ENCODE measurements around the gene MNAT1.
A peak's percentile ranks its signal among the peaks of the same experiment; 100 is the strongest.
"Not testable (repeated sequence)": the region's sequence is repeated elsewhere in the genome, so short reads cannot be mapped to it uniquely, and the experiment has no call there.

Gene MNAT1

DNA sequence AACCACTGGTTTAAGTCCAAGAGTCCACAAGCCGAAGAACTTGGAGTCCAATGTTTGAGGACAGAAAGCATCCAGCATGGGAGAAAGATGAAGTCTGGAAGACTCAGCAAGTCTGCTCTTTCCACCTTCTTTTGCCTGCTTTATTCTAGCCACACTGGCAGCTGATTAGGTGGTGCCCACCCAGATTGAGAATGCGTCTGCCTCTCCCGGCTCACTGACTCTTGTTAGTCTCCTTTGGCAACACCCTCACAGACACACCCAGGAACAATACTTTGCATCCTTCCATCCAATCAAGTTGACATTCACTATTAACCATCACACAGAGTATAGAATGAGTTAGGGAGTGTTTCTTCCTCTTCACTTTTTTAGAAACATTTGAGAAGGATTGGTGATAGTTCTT, 156.1 kb downstream of the MNAT1 start:
- not testable (repeated sequence) for DNase-seq

DNA sequence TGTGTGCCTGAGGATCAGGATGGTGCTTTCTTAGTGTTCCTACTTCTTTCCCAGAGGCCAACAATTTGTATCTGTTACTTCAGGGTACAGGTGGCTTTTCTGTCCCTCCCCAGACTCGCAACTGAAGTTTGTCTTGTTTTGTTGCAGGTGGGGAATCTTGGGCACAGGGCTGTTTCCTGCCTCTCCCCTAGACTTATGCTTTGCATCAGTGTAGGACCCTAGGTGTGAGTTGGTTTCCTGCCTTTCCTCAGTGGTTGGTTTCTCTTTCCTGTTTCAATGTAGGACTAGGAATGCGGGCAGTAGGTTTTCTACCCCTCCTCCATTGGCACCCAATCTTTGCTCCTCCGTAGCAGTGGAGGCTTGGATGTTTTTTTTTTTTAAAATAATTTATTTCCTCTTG, 159.3 kb downstream of the MNAT1 start:
- DNase-seq = no peak

DNA sequence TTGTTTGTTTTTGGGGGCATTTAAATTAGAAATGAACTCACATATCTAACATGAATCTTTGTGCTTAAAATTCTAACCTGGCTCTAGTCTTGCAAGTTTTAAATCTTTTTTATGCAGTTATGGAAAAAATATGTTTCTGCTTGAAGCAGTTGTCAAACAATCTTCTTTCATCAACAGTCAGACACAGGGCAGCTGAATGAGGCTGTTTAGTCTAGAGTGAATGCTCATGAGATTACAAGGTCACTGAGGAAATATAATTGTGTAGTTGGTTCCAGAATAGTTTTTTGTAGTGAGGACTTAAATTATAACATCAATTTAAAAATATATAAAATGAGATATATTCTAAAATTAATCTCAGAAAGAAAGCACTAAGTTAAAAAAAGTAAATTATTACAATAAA, 169.8 kb downstream of the MNAT1 start:
- no peak for DNase-seq

DNA sequence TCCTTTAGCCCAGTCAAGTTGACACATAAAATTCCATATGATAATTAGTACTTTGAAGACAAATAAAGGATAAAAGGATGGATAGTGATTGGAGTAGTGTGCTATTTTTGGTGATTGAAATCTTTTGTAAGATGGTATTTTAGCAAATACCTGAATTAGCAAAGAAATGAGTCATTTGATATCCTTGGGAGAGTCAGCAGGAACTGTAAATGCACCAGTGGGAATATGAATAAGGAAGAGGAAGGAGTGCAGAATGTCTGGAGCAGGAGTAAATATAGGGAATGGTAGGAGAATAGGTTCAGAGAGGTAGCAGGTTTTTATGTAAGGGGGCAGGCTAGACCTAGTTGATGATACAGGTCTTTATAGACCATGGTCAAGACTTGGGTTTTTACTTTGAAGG, 171.4 kb downstream of the MNAT1 start:
- no peak for DNase-seq

DNA sequence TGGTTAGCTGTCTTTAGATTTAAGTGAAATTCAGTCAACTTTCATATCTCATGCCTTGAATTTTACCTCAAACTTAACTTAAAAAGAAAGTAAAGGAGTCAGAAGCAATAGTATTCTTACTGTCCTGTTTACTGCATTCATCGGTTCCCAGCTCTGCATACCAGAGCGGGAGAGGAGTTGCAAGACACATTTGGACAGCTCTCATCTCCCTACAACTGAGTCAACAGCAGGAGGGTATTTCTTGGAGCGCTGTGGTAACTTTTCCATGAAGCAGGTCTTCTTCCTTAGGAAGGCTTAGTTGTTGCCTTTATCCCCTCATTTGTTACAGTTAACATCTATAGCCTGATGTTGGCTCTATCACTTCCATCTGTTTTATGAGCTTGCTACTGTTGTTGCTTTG, 181.2 kb downstream of the MNAT1 start:
- no peak for DNase-seq

DNA sequence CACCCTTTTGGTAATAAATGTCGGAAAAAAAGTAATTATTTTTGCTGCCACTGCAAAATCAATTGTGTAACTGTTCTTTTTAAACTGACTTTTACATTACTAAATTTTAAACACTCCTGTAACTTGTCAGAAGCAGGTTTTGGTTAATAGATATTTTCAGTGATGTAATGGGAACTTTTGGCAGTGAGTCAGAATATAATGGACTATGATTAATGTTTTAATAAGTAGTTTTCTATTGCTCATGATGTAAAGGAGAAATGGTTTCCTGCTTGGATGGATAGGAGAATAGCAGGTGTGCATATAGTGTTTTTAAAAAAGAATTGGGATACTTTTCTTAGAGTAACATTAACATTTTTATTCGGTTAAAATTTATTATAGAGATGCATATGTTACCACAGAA, 187.5 kb downstream of the MNAT1 start:
- no peak for DNase-seq

DNA sequence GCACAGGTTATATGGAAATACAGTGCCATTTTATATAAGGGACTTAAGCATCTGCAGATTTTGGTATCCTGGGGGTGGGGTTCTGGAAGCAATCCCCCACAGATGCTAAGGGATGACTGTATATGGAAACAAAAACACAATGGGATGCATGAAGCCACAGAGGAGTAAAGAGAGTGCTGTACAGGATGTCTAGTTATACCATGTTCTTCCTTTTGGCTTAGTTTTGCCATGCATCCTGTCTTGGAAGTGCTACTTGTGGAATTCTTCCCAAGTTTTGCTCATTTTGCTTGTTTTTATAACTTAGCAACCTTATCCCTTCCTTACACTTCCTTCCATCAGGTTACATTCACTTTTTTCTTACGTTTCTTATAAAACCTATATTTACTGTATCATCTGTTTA, 190.7 kb downstream of the MNAT1 start:
- no peak for DNase-seq

DNA sequence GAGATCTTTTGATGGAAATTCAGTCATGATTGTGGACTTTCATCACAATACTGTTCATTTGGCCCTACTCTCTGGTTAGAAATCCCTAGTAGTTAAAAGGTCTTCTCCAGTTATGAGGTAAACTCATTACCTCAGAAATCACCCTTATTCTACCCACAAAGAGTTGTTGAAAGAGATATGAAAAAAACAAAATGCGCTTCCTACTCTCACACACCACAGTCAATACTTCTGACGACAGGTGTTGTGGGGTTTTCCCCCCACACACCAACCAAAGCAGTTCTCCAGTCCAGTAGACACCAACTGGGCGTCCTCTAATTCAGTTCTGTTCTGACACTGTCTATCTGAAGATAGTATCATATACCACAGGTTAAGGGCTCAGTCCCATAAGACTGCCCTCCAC, 191.4 kb downstream of the MNAT1 start:
- DNase-seq = peak; percentile 7

DNA sequence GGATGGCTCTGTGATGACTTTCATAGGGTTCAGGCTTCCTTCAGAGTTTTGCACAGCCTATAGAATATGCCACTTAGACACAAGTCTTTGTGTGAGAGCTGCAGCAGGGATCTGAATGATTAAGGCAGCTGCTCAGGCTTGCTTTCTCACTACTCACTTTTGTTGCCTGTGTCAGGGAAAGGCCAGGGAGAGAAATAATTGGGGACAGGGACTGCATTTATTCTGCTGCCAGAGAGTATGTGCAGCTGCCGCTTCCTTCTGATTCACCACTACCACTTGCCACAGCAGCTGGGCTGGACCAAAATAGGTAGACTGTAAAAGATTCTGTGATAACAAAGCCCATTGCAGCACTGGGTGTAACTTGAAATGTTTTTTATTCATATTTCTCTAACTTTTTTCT, 196.7 kb downstream of the MNAT1 start:
- no peak for DNase-seq

DNA sequence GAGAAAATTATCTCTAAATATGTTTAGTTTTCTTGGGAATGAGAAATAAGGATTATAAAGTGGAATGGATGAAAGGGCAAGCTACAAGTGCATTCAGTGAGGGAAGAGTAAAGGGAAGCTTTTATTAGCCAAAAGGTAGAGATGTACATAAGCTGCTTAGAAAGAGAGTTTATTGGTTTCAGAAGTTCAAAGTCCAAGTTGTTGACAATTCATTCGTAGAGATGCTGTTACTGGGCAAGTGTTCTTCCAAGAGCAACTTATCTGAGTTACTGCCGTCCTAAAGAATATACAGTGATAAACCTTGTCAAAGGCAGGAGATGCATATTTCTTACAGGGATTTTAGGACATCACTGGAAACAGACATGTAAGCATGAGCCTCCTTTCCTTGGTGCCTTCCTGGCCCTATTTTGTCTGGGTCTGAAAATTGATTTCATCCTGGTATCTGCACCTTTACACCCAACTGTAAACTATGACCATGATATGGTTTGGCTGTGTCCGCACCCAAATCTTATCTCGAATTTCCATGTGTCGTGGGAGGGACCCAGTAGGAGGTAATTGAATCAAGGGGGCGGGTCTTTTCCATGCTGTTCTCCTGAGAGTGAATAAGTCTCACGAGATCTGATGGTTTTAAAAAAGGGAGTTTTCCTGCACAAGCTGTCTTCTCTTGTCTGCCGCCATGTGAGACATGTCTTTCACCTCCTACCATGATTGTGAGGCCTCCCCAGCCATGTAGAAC, 199.5 kb downstream of the MNAT1 start:
- DNase-seq = no peak

DNA sequence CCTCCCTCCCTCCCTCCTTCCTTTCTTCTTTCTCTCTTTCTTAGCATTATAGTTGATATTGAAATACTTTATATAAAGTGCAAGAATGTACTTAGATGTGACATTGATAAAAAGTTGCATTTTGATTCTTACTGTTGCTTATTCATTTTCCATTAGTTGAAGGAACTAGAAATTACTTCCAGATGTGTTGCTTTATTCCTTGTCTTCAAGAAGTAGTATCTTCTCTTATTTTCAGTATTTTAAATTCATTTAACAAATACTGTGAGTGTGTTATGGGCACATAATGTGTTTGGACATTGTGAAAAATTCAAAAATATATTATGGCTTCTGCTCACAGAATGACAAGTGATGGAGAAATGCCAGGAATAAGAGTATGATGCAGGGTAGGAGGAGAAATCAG, 200.8 kb downstream of the MNAT1 start:
- no peak for DNase-seq

DNA sequence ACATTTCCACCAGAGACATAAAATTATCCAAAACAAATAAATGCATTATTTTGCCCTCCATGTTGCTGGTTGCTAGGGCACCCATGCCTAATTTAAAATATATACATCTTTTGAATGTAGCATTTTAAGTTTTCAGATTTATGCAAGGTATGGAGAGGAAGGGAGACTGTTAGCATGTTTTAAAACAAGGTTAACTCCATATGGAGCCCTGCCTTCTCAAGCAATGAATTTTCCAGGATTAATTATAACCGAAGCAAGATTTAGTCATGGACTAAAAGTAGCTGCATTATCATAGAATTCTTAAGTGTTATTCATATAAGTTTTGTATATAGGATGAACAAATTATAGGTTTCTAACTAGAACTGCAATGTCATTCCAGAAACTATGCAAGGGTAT, 209.1 kb downstream of the MNAT1 start:
- DNase-seq = no peak

DNA sequence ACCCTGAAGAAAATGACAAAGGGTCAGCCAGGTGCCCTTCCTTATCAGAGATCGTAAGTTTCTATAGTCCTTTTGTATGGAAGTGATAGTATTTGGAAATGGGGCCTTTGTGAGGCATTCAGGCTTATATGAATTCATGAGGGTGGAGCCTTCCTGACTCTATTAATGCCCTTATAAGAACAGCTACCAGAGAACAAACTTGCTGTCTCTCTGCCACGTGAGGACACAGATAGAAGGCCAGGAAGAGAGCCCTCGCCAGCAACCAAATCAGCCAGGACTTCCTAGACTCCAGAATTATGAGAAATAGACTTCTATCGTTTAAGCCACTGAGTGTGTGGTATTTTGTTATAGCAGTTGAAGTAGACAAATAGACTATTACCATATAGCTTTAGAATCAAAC, 209.6 kb downstream of the MNAT1 start:
- no peak for DNase-seq

DNA sequence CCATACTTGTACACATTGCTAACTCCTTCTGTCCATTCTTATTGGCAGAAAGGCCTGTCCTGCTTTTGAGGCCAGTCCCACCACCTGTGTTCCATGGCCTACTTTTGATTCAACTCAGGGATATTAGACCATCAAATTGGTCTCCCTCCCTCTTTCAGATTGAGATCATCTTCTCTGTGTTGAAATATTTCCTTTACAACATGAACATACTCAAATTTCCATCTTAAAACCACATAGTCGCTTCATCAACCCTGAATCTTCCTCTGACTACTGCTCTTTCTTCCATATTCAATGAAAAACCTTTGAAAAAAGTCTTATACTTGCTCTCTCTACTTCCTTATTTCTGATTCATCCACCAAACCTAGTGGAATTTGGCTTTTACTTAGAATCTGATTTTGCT, 211.4 kb downstream of the MNAT1 start:
- DNase-seq = no peak

DNA sequence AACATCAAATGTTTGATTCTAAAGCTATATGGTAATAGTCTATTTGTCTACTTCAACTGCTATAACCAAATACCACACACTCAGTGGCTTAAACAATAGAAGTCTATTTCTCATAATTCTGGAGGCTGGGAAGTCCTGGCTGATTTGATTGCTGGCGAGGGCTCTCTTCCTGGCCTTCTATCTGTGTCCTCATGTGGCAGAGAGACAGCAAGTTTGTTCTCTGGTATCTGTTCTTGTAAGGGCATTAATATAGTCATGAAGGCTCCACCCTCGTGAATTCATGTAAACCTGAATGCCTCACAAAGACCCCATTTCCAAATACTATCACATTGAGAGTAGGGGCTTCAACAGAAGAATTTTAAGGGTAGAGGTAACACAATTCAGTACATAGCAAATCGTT, 212.2 kb downstream of the MNAT1 start:
- DNase-seq = no peak

DNA sequence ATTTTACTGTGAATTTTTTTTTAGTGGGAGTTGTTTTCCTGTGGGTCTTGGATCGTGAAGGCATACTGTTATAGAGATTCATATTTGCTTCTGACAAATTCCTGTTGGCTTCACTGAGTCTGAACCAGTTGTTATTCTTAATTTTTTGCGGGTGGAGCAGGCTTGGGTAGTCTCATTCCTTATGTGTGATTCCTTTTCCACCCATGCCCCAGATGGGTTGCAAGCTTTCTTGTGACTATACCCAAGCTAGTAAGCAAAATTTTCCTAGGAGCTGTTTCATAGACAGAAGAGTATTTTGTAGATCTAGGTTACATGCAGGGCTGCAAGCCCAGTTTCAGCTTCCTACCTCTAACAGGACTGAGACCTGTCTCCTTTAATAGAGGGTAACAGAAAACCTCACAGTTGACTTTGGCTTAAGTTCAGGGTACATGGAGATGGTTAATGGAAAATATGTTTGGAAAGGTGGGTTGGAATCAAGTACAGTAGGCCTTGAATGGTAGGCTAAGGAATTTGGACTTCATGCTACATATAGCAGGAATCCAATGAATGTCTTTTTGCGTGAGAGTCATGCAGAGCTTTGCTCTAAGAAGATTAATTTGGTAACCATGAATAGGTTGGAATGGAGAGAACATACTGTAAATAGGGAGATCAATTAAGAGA, 217.3 kb downstream of the MNAT1 start:
- DNase-seq = no peak

DNA sequence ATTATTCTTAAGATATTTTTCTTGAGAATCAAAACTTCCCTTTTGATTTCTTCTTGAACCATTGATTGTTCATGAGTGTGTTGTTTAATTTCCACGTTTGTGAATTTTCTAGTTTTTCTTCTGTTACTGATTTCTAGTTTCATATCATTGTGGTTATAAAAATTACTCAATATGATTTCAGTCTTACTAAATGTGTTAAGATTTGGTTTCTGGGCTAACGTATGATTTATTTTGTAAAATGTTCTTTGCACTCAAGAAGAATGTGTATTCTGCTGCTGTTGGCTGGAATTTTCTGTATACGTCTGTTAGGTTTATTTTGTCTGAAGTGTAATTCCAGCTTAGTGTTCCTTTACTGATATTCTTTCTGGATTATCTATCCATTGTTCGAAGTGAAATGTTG, 221.6 kb downstream of the MNAT1 start:
- DNase-seq = no peak

DNA sequence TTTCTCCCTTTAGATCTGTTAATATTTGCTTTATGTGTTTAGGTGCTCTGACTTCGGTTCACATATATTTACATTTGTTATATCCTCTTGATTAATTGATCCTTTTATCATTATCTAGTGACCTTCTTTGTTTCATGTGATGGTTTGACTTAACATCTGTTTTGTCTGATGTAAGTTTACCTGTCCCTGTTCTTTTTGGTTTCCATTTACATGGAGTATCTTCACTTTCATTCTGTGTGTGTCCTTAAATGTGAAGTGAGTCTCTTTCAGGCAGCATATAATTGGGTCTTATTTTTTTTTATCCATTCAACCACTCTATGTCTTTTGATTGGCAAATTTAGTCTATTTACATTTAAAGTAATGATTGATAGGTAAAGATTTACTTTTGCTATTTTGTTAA, 222.1 kb downstream of the MNAT1 start:
- no peak for DNase-seq

DNA sequence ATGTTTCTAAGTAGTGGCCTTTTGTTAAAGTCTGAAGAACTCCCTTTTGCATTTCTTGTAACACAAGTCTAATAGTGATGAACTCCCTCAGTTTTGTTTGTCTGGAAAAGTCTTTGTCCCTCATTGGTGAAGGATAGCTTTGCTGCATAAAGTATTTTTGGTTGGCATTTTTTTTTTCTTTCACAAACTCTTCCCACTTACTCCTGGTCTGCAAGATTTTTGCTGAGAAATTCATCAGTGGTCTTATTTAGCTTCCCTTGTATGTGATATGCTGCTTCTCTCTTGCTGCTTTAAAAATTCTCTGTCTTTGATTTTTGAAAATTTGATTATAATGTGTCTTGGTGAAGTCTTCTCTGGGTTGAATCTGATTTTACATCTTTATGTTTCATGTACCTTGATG, 223.6 kb downstream of the MNAT1 start:
- no peak for DNase-seq

DNA sequence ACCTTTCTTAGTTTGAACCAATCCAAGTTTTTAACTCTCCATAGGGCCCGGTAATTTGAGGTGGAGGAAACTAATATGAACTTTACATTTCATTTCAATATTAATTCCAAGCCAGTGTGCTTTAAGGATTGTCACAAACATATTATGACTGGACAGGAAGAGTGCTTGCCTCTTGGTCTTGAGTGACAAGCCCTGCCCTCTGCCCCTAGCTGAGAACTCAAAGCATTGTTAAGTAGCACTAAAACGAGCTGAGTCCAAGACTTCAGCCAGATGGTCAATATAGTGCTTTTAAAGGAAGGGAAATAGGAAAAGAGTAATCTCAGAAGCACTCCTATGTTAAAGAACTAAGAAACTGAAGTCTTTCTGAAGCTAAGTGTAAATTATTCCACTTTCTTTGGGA, 229.2 kb downstream of the MNAT1 start:
- DNase-seq = no peak

DNA sequence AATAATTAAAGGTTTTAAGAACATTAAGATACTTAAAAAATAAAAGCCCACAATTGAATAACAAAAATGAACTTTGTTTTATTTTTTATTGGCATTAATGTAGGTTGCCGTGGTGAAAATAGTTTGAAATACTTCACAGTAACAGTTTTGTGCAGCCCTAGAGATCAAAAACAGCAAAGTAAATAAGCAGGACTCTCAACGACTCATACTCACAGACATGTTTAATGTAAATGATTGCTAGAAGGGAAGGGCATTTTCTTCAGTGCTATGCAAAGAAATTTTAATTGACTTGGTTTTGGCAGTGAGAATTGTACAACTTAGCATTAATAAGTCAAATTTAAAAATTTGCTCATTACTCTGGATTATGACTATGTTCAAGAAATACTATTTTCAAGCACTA, 230.3 kb downstream of the MNAT1 start:
- DNase-seq = no peak

DNA sequence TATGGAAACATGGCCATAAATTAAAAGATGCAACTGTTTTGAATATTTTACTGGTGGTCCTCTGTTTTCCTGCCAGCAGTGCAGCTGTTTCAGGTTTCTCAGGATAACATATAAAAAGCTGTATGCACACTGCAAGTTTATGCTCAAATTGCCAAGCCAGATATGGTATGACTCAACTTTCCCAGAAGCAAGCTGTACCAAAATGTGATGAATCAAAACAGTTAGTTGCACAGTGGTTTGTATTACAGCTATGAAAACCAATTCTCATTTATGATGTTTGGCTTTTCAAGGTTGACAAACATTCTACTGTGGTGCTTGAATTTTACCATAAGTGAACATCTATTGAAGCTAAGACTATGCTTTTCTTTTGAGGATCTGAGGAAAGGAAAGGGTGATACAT, 230.8 kb downstream of the MNAT1 start:
- no peak for DNase-seq

DNA sequence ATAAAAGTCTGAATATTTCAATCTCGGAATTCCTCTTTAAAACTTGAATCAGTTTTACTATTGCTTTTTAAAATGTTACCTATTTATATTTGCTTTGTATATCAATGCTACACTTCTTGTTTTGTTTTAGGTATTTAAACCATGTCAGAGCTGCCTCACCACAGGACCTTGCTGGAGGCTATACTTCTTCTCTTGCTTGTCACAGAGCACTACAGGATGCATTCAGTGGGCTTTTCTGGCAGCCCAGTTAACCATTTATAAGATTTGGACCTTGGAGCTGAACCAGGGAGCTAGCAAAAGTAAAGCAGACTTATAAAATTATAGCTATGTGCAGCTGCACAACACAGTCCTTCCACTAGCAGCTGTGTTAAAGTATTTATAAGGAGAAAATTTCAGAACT, 233.5 kb downstream of the MNAT1 start:
- DNase-seq = no peak

DNA sequence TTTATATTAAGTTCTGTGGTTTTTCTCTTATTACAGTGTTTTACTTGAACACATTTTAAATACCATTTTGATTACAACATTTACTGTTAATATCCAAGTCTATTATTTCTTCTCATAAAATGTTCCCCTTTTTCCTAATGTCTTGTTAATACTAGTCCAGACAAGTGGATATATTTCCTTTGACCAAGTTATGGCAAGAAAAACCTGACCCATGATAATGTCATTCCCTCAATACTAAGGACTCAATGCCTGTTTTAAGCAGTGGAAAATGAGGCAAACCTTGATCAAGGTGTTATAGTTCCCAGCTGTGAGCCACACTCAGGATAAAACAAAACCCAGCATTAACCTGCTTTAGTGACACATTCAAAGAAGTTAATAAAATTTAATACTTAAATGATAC, 234.1 kb downstream of the MNAT1 start:
- DNase-seq = no peak

DNA sequence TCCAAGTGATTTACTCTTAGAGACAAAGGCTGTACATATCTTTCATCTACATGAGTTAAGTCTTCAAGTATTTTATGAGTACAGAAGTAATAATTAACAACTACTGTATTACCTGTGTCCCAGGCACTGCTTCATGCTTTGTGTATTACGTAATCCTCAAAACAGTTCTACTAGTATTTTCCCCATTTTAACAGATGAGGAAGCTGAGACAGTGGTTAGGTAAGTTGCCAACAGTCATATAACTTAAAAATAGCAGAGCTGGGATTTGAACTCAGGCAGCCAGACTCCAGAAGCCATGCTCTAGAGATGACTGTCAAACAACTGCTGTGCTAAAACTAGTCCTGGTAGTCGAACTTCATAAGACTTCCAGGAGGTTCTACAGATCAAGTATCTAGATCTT, 235.6 kb downstream of the MNAT1 start:
- DNase-seq = no peak

Measured in NCI-H2107 (cell line).